Lower lobe of right lung (tissue), 2 donors: ENCODE data around the gene EEFSEC. TPM values are rescaled to one million over a fixed set of nuclear protein-coding genes. Genes with fewer than 3 reads are reported as not detected.

Source experiments
- ATAC-seq, 2 donors: fragments of 200-7000 bp; cut with Tn5 transposase; one replicate each; pipeline ENCODE4 v1.9.1; 2020 to 2022; ENCODE audit warnings: mild to moderate bottlenecking in 2 of 2, moderate library complexity in 2 of 2
- DNase-seq: peaks from one replicate; pipeline ENCODE4 v3.0.0-alpha.2; 2020
- H3K27ac ChIP-seq: fragments of 200-600 bp; one replicate; pipeline ENCODE4 v1.8.0; 2022
- H3K27me3 ChIP-seq: fragments of 200-600 bp; one replicate; pipeline ENCODE4 v1.8.0; 2022; ENCODE audit warnings: low read depth
- H3K36me3 ChIP-seq: fragments of 200-600 bp; one replicate; pipeline ENCODE4 v1.8.0; 2022; ENCODE audit warnings: mild to moderate bottlenecking
- H3K4me1 ChIP-seq: fragments of 200-600 bp; one replicate; pipeline ENCODE4 v1.8.0; 2022
- H3K4me3 ChIP-seq: fragments of 200-600 bp; one replicate; pipeline ENCODE4 v1.8.0; 2022; ENCODE audit warnings: mild to moderate bottlenecking
- H3K9me3 ChIP-seq: fragments of 200-600 bp; one replicate; pipeline ENCODE4 v1.8.0; 2022
- CTCF ChIP-seq: fragments of 200-600 bp; IDR thresholded peaks from one replicate; pipeline ENCODE4 v1.8.0; 2022; ENCODE audit warnings: antibody characterized with exemption, mild to moderate bottlenecking
- intact Hi-C: fragments of 100-400 bp; cut with DNase I; formaldehyde crosslinking; loops from one replicate; pipeline ENCODE4 v1.11.0; 2022
- total RNA-seq: library from RNA; stranded (reverse); fragmentation: NEBNext Ultra II Directional; extraction: Animal tissue kit (Norgen Biotek cat#: 25700); gene quantifications from one replicate; pipeline ENCODE4 v1.2.1, GENCODE V29; 2021
- donor health status: DM: no; HTN: yes; CAD: no; lungs with severe emphysema.

Gene EEFSEC
- total RNA-seq, 1 donor from 2014 or later: 15.6 TPM

GRCh38 chr3:128273109-128273840, 120.0 kb downstream of the EEFSEC start:
- no peak overlapping the region for H3K27ac ChIP-seq
- ATAC-seq (no peak), DNase-seq (no peak)
- peaks cover 8% of the 10 kb centered on the region for H3K36me3 ChIP-seq
- H3K9me3 ChIP-seq: no peaks in the 10 kb centered on the region
- H3K4me1 ChIP-seq: no peaks in the 10 kb centered on the region
- intact Hi-C loops: no loop called here
- H3K4me3 ChIP-seq: no peak overlapping the region
- H3K27me3 ChIP-seq: no peaks in the 10 kb centered on the region
- TF ChIP-seq CTCF: no peak

GRCh38 chr3:128273841-128274573, 120.7 kb downstream of the EEFSEC start:
- ATAC-seq: no peak
- DNase-seq: no peak
- H3K27ac ChIP-seq: no peak overlapping the region
- peaks cover 1% of the 10 kb centered on the region for H3K4me1 ChIP-seq
- no peaks in the 10 kb centered on the region for H3K9me3 ChIP-seq
- intact Hi-C loops: no loop called here
- peaks cover 2% of the 10 kb centered on the region for H3K36me3 ChIP-seq
- H3K27me3 ChIP-seq: no peaks in the 10 kb centered on the region
- H3K4me3 ChIP-seq: no peak overlapping the region
- no peak for TF ChIP-seq CTCF

- Histone ChIP-seq H3K4me3 (no peak overlapping the region), H3K27ac (no peak overlapping the region), H3K27me3 (no peaks in the 10 kb centered on the region), H3K4me1 (peaks cover 6% of the 10 kb centered on the region), H3K9me3 (no peaks in the 10 kb centered on the region), H3K36me3 (no peaks in the 10 kb centered on the region)
- no peak for TF ChIP-seq CTCF
- DNase-seq (no peak), ATAC-seq (peak in 1 of 2 donors; percentile 12)
- intact Hi-C loops: no loop called here
These were observed 121.6 kb downstream of the EEFSEC start for GRCh38 chr3:128274837-128275236.

GRCh38 chr3:128275316-128276145, 122.2 kb downstream of the EEFSEC start:
- TF ChIP-seq CTCF: no peak
- Histone ChIP-seq H3K4me3 (no peak overlapping the region), H3K27ac (no peak overlapping the region), H3K36me3 (no peaks in the 10 kb centered on the region), H3K4me1 (peaks cover 6% of the 10 kb centered on the region), H3K27me3 (no peaks in the 10 kb centered on the region), H3K9me3 (no peaks in the 10 kb centered on the region)
- DNase-seq (no peak), ATAC-seq (no peak)
- intact Hi-C loops: no loop called here

- TF ChIP-seq CTCF: no peak
- no peaks in the 10 kb centered on the region for H3K9me3 ChIP-seq
- intact Hi-C loops: no loop called here
- H3K4me1 ChIP-seq: peaks cover 6% of the 10 kb centered on the region
- H3K36me3 ChIP-seq: no peaks in the 10 kb centered on the region
- no peak overlapping the region for H3K27ac ChIP-seq
- DNase-seq (no peak), ATAC-seq (no peak)
- H3K27me3 ChIP-seq: no peaks in the 10 kb centered on the region
- no peak overlapping the region for H3K4me3 ChIP-seq
These were observed 122.8 kb downstream of the EEFSEC start for GRCh38 chr3:128276146-128276435.
